HCT116 (cell line): ENCODE measurements around the gene SAMD10. TPM values are rescaled to one million over a fixed set of nuclear protein-coding genes. Genes with fewer than 3 reads are reported as not detected.

ENCODE experiments used
- ATAC-seq: fragments of 200-7000 bp; cut with Tn5 transposase; 2 replicates; pipeline ENCODE4 v1.9.1; 2020; ENCODE audit warnings: mild to moderate bottlenecking, moderate library complexity
- BruUV-seq: library from RNA; stranded (reverse); fragments of 400-500 nt; replicated peaks from 2 replicates; lab custom pipeline; 2021; lab: Mats Ljungman, UMichigan
- CTCF ChIA-PET: fragments of 300-600 bp; sonication (Branson Sonifier 250); formaldehyde crosslinking; loops from one replicate; lab custom pipeline; 2021; ENCODE audit warnings: antibody characterized with exemption; lab: Charles Lee
- POLR2A ChIA-PET: fragments of 300-600, 350-600 bp; sonication (Branson Sonifier 250); formaldehyde crosslinking; loops from one replicate; lab custom pipeline; 2021; ENCODE audit warnings: antibody characterized with exemption; lab: Charles Lee
- RAD21 ChIA-PET, 2 experiments: fragments of 300-600 bp; sonication (Branson Sonifier 250); formaldehyde crosslinking; loops; one replicate each; lab custom pipeline; 2023; ENCODE audit warnings: low total read pairs in 2 of 2; ENCODE audit not compliant: uncharacterized antibody in 2 of 2, unreplicated experiment in 2 of 2, low non-redundant PET in 1 of 2; lab: Charles Lee
- DNase-seq: peaks from one replicate; pipeline ENCODE4 v3.0.0-alpha.2; 2010; ENCODE audit warnings: low read depth, low spot score
- H2AFZ ChIP-seq: fragments of 200-600 bp; shearing (Covaris generic), sonication (generic); 2 replicates; pipeline ENCODE4 v1.6.1; 2017; ENCODE audit warnings: low read depth, mixed run types, mixed read lengths, antibody characterized with exemption, low read length; ENCODE audit not compliant: poor library complexity, severe bottlenecking
- H3K27ac ChIP-seq: 2 replicates; pipeline ENCODE4 v1.5.1; 2012; ENCODE audit warnings: low read depth, low read length
- H3K27me3 ChIP-seq: fragments of 200-600 bp; sonication (generic); 2 replicates; pipeline ENCODE4 v1.6.1; 2016; ENCODE audit warnings: mixed run types, low read length, mixed read lengths; ENCODE audit not compliant: insufficient read depth
- H3K36me3 ChIP-seq, 2 experiments: fragments of 200-500 bp in 1 of 2; fragments of 200-600 bp in 1 of 2; sonication (Bioruptor generic) in 1 of 2; sonication (generic) in 1 of 2; 2 replicates each; pipeline versions ENCODE4 v1.5.1 to v1.6.1; 2014 to 2016; ENCODE audit warnings: low read length in 2 of 2, inconsistent platforms in 1 of 2, mixed read lengths in 1 of 2, mixed run types in 1 of 2; ENCODE audit not compliant: insufficient read depth in 2 of 2, control insufficient read depth in 1 of 2
- H3K4me1 ChIP-seq, 2 experiments: fragments of 200-600 bp in 1 of 2; sonication (generic) in 1 of 2; 2 replicates each; pipeline versions ENCODE4 v1.5.1 to v1.6.1; 2012 to 2017; ENCODE audit warnings: low read length in 2 of 2, inconsistent platforms in 1 of 2, mild to moderate bottlenecking in 1 of 2, mixed read lengths in 1 of 2, mixed run types in 1 of 2, moderate library complexity in 1 of 2; ENCODE audit not compliant: insufficient read depth in 2 of 2, control insufficient read depth in 1 of 2
- H3K4me2 ChIP-seq: fragments of 200-600 bp; sonication (generic); 2 replicates; pipeline ENCODE4 v1.6.1; 2017; ENCODE audit warnings: mixed run types, low read length, mixed read lengths
- H3K4me3 ChIP-seq, 2 experiments: fragments of 200-600 bp in 1 of 2; sonication (generic) in 1 of 2; replicated peaks in 1 of 2; 2 replicates each; pipeline ENCODE4 v1.5.1; 2011 to 2016; ENCODE audit warnings: low read length in 2 of 2, control low read depth in 1 of 2, low read depth in 1 of 2, mild to moderate bottlenecking in 1 of 2, mixed read lengths in 1 of 2, mixed run types in 1 of 2
- H3K79me2 ChIP-seq: fragments of 200-600 bp; sonication (generic); 2 replicates; pipeline ENCODE4 v1.6.1; 2017; ENCODE audit warnings: mild to moderate bottlenecking, mixed run types, low read length, moderate library complexity, mixed read lengths; ENCODE audit not compliant: insufficient read depth
- H3K9ac ChIP-seq: fragments of 200-600 bp; sonication (generic); 2 replicates; pipeline ENCODE4 v1.6.1; 2016; ENCODE audit warnings: low read length, mixed read lengths
- H3K9me2 ChIP-seq: fragments of 200-600 bp; sonication (generic), shearing (Covaris generic); 2 replicates; pipeline ENCODE4 v1.6.1; 2017; ENCODE audit warnings: mixed run types, mild to moderate bottlenecking, moderate library complexity; ENCODE audit not compliant: insufficient read depth
- H3K9me3 ChIP-seq, 2 experiments: fragments of 200-500 bp in 1 of 2; fragments of 200-600 bp in 1 of 2; sonication (Bioruptor generic) in 1 of 2; sonication (generic) in 1 of 2; 2 replicates each; pipeline ENCODE4 v1.6.1; 2014 to 2017; ENCODE audit warnings: low read length in 2 of 2, mixed read lengths in 2 of 2, inconsistent platforms in 1 of 2, low read depth in 1 of 2, mild to moderate bottlenecking in 1 of 2, mixed run types in 1 of 2, moderate library complexity in 1 of 2; ENCODE audit not compliant: control insufficient read depth in 1 of 2, insufficient read depth in 1 of 2
- H4K20me1 ChIP-seq: fragments of 200-600 bp; sonication (generic), shearing (Covaris generic); 2 replicates; pipeline ENCODE4 v1.6.1; 2017; ENCODE audit warnings: mixed run types, mild to moderate bottlenecking, moderate library complexity; ENCODE audit not compliant: insufficient read depth
- EGR1 ChIP-seq: IDR thresholded peaks from 2 replicates; pipeline ENCODE4 v1.6.1; 2012; ENCODE audit warnings: low read depth
- ELF1 ChIP-seq: IDR thresholded peaks from 2 replicates; pipeline ENCODE4 v1.6.1; 2012; ENCODE audit warnings: low read depth, borderline replicate concordance
- EZH2 ChIP-seq: fragments of 200-600 bp; sonication (generic); IDR thresholded peaks from 2 replicates; pipeline ENCODE4 v1.6.1; 2017; ENCODE audit warnings: antibody characterized with exemption, mixed run types
- JUND ChIP-seq: IDR thresholded peaks from 2 replicates; pipeline ENCODE4 v1.6.1; 2012
- POLR2A ChIP-seq: IDR thresholded peaks from 2 replicates; pipeline ENCODE4 v1.7.0; 2011; ENCODE audit warnings: borderline replicate concordance; ENCODE audit not compliant: insufficient read depth, insufficient read length; ENCODE audit errors: extremely low read depth
- SIN3A ChIP-seq: IDR thresholded peaks from 2 replicates; pipeline ENCODE4 v1.6.1; 2012; ENCODE audit warnings: low read depth
- TCF7L2 ChIP-seq: IDR thresholded peaks from 2 replicates; pipeline ENCODE4 v1.7.0; 2011; ENCODE audit warnings: borderline replicate concordance, inconsistent platforms; ENCODE audit not compliant: insufficient read depth, insufficient read length; ENCODE audit errors: extremely low read depth
- ZNF274 ChIP-seq: fragments of 200-500 bp; sonication (Bioruptor generic); IDR thresholded peaks from 2 replicates; pipeline ENCODE4 v1.6.1; 2014; ENCODE audit warnings: mild to moderate bottlenecking, low read depth, low read length, inconsistent platforms
- intact Hi-C: fragments of 100-400 bp; cut with micrococcal nuclease; formaldehyde crosslinking; loops from 2 replicates; pipeline ENCODE4 v1.10.0; 2022
- total RNA-seq: library from RNA; stranded (reverse); gene quantifications from one replicate; pipeline ENCODE4 v1.2.1, GENCODE V29; 2021; ENCODE audit not compliant: unreplicated experiment
- TF ChIP-seq, protein P1 (sequence below): IDR thresholded peaks from 2 replicates; pipeline ENCODE4 v1.6.1; 2012
- TF ChIP-seq, protein P2 (sequence below), 3 experiments: fragments of 200-600 bp in 1 of 3; sonication (generic) in 1 of 3; IDR thresholded peaks in 2 of 3; conservative IDR thresholded peaks in 1 of 3; 2 replicates each; pipeline ENCODE4 v1.5.1; 2012 to 2017; ENCODE audit warnings: low read depth in 2 of 3, low read length in 2 of 3, antibody characterized with exemption in 1 of 3, borderline replicate concordance in 1 of 3, control low read depth in 1 of 3, mild to moderate bottlenecking in 1 of 3, mixed read lengths in 1 of 3, mixed run types in 1 of 3, moderate library complexity in 1 of 3; ENCODE audit not compliant: insufficient read depth in 1 of 3
- TF ChIP-seq, protein P3 (sequence below): IDR thresholded peaks from 2 replicates; pipeline ENCODE4 v1.6.1; 2011; ENCODE audit warnings: mild to moderate bottlenecking, low read length, moderate library complexity; ENCODE audit not compliant: insufficient replicate concordance; ENCODE audit errors: extremely low read depth

Gene SAMD10
- total RNA-seq, 1 experiment from 2014 or later, result 4.2 TPM

DNA sequence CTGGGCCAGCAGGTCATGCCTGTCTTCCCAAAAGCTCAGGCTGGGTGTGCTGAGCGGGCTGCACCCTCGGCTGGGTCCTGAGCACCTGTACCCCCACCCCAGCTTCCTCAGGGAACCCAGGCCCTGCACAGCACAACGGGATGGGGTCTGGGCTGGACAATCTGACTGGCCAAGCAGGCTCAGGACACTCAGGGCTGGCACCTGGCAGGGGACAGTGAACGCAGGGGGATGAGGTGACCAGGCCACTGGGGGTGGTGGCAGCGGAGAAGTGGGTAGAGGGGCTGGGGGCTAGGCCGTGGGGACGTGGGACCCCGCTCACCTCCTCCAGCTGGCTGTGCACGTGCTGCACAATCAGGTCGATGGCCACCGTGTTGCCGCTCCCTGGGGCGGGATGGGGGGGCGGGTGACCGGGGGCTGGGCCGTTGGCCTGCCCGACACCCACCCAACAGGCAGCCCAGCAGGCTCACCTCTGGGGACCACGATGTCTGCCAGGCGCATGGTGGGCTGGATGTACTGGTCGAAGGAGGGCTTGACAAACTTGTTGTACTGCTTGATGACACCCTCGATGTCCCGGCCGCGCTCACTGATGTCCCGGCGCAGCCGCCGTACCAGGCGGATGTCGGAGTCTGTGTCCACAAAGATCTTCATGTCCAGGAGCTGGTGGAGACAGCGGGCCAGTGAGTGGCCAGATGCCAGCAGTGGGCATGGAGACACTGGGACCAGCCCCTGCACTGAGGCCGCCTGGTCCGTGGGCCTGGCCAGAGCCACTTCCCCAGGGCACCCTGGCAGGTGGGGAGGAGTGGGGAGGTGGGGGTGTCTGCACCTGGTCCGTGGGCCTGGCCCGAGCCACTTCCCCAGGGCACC, 35.1 kb downstream of the SAMD10 start:
- H3K79me2 ChIP-seq, result peaks cover 43% of the 10 kb centered on the region
- H2AFZ ChIP-seq, result no peak overlapping the region
- RAD21 ChIA-PET, result no interaction called here
- no peaks in the 10 kb centered on the region for H3K27me3 ChIP-seq
- H3K9ac ChIP-seq, result no peak overlapping the region
- no peaks in the 10 kb centered on the region for H3K9me3 ChIP-seq
- POLR2A ChIA-PET, result no interaction called here
- H3K9me2 ChIP-seq, result no peaks in the 10 kb centered on the region
- no peak for ATAC-seq
- CTCF ChIA-PET, result no interaction called here
- no peaks in the 10 kb centered on the region; the same call in 1 of the 2 replicates for H4K20me1 ChIP-seq
- TF ChIP-seq, protein P1, sequence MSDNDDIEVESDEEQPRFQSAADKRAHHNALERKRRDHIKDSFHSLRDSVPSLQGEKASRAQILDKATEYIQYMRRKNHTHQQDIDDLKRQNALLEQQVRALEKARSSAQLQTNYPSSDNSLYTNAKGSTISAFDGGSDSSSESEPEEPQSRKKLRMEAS, result no peak
- TF ChIP-seq TCF7L2 (no peak), EGR1 (no peak), POLR2A (no peak), SIN3A (no peak), ZNF274 (no peak), JUND (no peak), EZH2 (no peak), ELF1 (no peak)
- TF ChIP-seq, protein P2, sequence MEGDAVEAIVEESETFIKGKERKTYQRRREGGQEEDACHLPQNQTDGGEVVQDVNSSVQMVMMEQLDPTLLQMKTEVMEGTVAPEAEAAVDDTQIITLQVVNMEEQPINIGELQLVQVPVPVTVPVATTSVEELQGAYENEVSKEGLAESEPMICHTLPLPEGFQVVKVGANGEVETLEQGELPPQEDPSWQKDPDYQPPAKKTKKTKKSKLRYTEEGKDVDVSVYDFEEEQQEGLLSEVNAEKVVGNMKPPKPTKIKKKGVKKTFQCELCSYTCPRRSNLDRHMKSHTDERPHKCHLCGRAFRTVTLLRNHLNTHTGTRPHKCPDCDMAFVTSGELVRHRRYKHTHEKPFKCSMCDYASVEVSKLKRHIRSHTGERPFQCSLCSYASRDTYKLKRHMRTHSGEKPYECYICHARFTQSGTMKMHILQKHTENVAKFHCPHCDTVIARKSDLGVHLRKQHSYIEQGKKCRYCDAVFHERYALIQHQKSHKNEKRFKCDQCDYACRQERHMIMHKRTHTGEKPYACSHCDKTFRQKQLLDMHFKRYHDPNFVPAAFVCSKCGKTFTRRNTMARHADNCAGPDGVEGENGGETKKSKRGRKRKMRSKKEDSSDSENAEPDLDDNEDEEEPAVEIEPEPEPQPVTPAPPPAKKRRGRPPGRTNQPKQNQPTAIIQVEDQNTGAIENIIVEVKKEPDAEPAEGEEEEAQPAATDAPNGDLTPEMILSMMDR (IDR thresholded peaks at IDR 0.05 in 2 of 3, conservative IDR thresholded peaks at IDR 0.05 in 1 of 3; ENCODE audit: borderline replicate concordance in 1 of 3, insufficient read depth in 1 of 3, low read depth in 2 of 3, low read length in 2 of 3), result no peak
- TF ChIP-seq, protein P3, sequence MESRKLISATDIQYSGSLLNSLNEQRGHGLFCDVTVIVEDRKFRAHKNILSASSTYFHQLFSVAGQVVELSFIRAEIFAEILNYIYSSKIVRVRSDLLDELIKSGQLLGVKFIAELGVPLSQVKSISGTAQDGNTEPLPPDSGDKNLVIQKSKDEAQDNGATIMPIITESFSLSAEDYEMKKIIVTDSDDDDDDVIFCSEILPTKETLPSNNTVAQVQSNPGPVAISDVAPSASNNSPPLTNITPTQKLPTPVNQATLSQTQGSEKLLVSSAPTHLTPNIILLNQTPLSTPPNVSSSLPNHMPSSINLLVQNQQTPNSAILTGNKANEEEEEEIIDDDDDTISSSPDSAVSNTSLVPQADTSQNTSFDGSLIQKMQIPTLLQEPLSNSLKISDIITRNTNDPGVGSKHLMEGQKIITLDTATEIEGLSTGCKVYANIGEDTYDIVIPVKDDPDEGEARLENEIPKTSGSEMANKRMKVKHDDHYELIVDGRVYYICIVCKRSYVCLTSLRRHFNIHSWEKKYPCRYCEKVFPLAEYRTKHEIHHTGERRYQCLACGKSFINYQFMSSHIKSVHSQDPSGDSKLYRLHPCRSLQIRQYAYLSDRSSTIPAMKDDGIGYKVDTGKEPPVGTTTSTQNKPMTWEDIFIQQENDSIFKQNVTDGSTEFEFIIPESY, result no peak
- no TSS peak for BruUV-seq
- H3K4me2 ChIP-seq, result no peak overlapping the region
- no peak for DNase-seq
- peaks cover 16 to 41% of the 10 kb centered on the region in 2 experiments; a peak in 3 of 4 replicates for H3K36me3 ChIP-seq
- no peak overlapping the region for H3K4me3 ChIP-seq
- H3K27ac ChIP-seq, result no peak overlapping the region
- H3K4me1 ChIP-seq, result peaks cover 8 to 25% of the 10 kb centered on the region in 2 experiments; a peak in 3 of 4 replicates
- intact Hi-C loops, result no loop called here
